NCI-H1436 treated with DMSO at 0.1 percent for 48 hours (cell line): ENCODE results near the gene MMP19.
"Not testable (repeated sequence)": the region's sequence is repeated elsewhere in the genome, so short reads cannot be mapped to it uniquely, and the experiment has no call there.

ENCODE experiments used
- DNase-seq: peaks from one replicate; lab custom pipeline; 2025; lab: John Stamatoyannopoulos, UW

MMP19 gene

DNA sequence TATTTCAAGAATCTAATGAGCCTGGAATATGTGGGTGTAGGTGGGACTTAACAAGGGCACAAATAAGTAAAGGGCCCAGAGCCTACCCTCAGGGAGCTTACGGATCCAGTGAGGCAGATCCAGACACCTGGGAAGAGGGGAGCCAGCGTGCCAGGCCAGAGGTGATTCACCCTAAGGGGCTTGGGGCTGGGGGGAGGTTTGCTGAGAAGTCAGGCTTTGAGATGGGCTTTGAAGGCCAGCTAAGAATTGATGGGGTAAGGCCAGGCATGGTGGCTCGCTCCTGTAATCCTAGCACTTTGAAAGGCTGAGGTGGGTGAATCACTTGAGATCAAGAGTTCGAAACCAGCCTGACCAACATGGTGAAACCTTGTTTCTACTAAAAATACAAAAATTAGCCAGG lies 695 bp upstream of the MMP19 start:
- DNase-seq: no peak

DNA sequence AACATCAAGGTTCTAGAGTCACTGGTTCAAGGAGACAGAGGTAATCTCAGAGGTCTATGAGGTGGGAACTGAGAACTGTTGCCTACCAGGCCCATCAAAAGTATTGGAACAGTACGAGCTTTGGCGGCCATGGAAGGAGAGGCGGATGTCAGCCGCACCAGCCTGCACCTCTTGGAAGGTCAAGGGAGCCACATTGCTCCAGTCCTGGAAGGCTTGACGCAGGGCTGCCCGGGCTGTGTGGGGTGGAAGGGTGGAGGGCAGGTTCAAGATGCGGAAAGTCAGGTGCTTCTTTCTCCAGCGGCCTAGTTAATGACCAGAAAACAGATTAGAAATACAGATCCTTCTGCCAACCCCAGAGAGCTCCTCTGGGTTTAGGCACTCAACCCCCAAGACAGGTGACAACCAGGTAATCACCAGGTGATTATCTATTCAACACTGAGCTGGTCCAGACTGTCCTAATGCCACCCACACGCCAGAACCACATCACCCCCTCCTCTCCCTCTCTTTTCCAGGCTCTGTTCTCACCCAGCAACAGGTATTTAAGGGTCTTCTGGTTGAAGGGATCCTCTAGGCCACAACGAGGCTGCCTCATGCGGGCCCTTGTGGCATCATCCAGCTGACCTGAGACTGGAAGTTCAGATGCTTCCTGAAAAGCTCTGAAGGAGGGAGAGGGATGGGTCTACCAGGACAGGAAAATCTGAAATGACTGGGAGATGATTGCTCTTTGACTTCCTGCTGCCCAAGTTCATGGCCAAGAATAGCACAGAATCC lies 2.0 kb downstream of the MMP19 start:
- no peak for DNase-seq

DNA sequence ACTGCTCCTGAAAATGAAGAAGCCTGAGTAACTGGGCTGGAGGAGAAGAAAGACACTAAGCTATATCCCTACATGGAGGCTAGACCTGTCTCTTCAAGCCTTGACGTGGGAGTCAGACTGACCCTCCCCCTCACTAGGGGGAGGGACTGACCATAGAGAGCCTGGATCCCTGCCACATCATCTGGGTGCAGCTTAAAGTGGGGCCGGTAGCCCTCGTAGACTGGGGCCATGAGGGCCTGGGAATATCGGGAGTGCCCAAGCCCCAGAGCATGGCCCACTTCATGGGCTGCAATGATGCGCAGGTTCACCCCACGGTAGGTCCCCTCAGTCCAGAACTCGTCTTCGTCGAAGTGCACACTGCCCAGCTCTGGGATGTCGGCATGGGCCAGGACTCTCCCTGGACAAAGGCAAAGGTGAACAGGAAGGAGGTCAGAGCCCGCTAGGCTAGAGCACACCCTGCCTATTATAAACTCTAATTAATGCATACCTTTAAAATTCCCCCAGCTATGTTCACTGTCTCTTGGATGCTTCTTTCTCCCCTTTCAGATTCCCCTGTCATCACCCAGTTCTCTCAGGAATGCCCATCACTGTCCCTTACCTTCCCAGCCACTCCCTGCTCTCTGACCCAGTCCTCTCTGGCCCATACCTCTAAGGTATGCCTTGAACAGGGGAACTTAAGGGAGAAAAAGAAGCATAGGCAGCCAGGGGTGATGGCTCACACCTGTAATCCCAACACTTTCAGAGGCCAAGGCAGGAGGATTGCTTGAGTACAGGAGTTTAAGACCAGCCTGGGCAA lies 3.2 kb downstream of the MMP19 start:
- DNase-seq: no peak

DNA sequence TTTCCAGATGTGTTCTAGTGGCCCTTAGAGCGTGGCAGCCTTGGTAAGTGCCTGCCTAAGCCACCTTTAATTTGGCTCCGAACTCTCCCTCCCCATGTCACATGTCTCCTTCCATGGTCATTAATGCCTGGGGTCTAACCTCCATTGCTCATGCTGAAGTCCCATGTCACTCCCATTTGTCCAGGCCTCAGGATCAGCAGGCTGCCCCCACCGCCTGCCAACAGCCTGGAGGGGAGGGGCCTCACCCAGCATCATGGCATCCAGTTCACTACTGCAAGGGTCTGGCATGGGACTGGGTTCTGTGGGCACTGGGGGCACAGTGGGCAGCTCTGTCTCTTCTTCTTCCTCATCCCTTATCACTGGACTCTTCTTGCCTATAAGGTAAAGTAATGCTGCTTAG lies 4.4 kb downstream of the MMP19 start:
- no peak for DNase-seq

DNA sequence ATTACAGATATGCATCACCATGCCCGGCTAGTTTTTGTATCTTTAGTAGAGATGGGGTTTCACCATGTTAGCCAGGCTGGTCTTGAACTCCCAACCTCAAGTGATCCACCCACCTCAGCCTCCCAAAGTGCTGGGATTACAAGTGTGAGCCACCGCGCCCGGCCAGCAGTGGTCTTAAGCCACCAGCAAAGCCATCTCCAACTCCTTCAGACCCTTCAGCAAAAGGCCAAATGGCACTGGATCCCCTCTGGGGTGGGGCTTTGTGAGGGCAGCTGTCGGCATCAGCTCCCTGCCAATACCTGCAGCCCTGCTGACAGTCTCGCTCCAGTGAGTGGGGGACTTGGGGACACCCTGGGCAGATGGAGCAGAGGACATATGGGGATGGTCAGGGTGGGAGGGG lies 8.3 kb downstream of the MMP19 start:
- DNase-seq: not testable (repeated sequence)

DNA sequence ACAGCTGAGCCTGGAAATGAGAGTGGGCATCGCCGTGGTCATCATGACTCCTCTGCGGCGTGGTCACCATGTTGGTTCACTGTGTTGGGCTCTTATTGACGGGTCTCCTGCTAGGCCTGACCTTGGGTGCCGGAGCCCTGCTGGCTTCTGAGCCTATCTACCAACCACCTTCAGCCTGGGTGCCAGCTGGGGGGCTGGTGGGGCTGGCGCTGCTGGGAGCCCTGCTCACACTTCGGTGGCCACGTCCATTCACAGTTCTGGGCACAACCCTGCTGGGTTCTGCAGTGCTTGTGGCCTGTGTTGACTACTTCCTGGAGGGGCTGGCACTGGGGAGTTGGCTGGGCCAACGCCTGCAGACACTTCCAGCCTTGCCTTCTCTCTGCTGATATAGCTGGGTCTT lies 9.7 kb downstream of the MMP19 start:
- no peak for DNase-seq

DNA sequence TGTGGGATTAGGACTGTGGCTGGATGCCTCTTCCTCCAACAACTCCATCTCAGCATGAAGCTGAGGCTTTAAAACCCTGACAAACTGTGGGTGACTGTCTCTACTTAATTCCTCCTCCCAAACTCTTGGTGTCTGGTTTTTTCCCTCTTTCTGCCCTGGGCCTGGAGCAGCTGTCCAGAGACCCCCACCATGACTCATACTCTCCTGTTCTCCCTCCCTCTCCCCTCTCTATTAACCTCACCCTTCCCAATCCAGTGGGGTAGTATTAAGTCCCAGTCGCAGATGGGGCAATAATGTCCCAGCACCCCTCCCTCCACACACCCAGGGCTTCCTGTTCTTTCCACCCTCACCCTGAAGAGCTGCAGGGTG lies 11.3 kb downstream of the MMP19 start:
- DNase-seq: no peak

DNA sequence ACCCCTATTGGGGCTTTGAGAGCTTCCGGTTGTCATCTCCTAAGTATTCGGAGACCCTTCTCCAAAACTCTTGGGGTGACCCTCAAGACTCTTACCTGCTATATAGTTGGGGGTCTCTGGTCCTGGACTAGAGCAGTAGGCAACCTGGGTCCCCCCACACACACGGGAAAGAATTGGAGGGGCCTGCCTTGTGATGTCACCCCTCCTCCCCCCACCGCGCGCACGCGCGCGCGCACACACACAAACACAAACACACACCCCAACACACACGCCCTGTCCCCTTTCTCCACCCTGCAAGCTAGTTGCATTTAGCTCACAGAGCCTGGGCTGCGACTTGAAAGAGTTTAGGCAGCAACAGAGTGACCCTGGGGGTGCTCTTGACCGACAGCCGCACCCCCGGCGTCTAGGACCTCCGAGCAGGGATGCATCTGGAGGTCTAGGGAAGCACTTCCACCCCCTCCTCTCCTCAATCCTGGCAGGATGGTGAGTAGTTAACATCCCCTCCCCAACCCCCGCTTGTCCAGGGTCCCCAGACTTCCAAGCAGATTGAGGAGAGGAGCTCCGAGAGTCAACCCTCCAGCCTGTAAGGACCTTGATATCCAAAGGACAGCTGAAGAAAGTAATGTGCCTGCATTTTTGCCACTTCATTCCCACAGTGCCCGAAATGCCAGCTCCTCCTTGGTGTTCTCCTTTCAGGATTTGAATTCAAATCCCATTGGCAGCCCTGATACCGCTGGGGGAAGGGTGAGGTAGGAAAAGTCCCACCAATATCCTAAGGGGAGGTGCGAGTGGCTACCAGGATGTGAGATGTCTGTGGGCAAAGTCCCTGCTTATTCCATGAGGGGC lies 11.9 kb downstream of the MMP19 start:
- no peak for DNase-seq

DNA sequence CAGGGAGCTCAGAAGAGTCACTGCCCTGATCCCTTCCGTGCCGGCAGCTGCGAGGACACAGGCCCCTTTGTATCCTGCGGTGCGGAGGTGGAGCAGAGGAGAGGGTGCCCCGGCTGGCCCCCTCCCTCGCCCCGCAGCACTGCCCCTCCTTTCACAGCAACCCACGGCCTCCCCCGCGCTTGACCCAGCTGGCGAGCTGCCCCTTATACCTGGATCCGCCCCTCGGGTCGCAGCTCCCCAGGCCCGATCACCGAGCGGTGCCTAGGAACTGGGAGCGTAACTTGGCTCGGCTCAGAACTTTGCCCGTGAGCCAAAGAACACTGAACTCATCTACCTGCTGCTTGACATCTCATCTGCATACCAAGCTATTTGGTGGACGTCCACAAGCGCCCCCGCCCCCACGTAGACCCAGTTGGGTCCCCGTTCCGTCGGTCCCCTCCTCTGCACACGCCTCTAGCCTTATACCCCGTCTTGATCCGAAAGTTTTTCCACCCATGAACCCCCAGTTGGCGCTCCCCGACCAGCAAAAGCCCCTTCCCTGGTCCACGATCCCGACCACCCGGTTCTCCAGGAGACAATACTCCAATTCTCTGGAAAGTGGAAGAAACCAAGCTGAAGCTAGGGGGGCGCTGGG lies 12.7 kb downstream of the MMP19 start:
- DNase-seq: no peak

DNA sequence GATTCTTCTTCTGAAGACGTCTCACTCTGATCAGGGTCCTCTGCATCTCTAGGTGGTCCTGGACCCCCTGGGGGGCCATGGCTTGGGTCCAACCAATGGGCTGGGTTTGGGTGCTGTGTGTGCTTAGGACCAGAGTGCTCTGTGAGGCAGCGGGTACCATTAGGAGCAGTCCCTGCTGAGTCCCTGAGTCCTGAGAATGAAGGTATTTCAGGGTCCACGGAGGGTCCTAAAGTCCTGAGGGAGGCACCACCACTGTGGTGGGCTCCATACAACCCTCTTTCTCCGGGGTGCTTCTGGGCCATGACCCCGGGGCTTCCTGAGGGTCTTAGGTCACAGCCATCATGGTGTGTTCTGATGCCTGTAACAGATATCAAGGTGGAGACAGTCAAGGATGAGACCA lies 14.4 kb downstream of the MMP19 start:
- DNase-seq: no peak

DNA sequence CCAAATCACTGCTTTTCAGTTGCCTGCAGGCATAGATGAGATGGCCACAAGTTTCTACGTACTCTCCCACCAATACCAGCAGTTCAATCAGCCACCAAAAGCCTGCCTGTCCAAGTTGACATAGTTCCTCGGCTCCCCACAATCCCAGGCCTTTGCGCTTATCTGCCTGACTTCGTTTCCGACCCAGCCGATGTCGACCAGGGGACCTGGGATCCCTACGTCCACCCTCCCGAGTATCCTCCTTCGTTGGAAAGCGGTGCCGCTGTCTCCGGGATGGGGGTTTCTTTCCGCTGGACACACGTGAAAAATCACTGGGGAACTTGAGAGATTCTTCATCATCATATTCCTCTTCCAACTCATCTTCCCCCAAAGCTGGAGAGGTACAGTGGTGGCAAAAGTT lies 14.9 kb downstream of the MMP19 start:
- no peak for DNase-seq

DNA sequence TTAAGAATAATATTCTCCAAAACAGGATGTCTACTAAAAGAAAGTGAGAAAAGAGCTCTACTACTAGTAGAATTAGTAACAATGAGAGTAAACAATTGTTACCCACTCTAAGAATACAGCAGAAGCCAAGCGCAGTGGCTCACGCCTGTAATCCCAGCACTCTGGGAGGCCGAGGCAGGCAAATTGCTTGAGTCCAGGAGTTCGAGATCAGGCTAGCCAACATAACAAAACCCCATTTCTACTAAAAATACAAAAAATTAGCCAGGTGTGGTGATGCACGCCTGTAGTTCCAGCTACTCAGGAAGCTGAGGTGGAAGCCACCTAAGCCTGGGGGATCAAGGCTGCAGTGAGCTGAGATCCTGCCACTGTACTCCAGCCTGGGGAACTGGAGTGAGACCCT lies 18.0 kb downstream of the MMP19 start:
- no peak for DNase-seq

DNA sequence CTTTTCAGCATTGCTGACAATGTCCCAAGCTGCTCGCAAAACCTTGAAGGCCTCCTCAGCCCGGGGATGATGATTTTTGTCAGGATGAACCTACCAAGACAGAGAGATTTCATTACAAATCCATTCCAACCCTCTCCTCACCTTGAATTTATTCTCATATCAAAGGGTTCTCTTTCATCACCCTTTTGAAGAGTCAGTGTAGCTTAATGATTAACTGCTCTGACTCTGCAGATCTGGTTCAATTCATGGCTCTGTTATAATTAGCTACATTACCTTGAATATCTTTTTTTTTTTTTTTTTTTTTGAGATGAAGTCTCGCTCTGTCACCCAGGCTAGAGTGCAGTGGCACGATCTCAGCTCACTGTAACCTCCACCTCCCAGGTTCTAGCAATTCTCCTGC lies 19.3 kb downstream of the MMP19 start:
- DNase-seq: no peak

DNA sequence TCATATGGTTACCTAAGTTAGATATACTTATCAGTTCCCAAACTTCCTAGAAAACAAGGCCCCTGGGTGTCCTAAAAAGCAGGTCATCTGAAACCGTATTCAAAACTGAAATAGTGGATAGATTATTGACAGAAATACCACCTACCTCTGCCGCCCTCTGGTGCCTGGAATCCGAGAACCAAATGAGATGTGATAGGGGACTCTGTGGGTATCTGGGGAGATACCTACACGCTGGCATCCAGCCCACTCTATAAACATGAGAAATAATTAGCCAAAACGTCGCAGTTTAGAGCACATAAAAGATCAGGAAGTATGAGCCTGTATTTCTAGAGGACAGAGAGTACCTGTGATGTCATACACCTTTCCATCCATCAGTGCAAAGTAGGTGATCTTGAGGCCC lies 20.5 kb downstream of the MMP19 start:
- no peak for DNase-seq

DNA sequence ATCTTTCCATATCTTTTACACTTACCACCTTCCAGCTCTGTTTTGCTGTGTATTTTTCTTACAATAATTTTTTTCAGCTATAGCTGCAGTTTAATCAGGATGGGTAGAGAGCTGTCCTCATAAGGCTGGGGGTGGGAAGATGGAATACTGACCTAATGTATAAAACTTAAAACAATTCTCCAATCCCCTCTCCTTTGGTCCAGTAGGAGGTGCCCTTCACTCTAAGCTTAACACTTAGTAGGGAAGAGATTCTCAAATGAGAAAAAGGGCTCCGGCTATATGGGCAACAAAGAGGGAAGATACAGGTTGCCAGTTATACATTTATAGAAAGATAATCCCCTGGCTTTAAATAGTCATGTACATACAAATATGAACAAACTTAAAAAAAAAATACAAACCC lies 22.1 kb downstream of the MMP19 start:
- DNase-seq: no peak

DNA sequence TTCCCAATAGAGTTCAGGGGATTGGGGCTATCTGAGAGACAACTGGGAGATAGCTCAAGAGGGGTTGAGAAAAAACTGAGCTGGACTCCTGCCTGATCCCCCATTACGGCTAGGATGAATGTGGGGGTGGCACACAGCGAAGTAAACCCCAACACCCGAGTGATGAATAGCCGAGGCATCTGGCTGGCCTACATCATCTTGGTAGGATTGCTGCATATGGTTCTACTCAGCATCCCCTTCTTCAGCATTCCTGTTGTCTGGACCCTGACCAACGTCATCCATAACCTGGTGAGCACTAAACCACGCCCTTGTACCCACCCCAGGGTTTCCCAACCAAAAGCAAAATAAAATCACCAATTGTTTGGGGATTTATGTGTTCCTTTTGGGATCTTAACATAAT lies 23.9 kb downstream of the MMP19 start:
- DNase-seq: no peak

DNA sequence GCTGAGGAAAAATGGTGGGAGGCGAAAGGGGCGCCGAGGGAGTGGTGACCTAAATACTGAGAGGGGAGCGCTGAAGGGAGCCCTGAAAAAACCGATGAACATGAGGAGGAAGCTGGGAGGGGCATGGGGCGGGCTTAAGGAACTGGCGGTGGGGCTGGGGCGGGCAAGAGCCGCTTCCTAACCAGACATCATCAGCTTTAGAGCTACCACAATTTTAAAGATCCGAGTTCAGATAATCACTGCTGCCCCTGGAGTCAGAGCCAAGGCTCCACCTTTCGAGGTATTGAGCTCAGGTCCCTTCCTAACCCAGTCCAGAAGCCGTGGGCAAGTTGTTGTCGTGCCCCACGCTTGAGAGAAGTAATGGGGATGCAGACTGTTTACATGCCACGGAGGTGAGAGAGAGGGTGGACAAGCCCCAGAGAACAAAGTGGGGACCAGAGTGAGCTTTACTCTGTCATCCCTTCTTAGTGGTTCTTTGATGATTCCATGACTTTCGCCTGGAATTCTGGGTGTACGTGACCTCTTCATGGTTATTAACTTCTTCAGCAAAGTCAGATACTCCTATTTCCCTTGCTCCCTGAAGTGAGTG lies 24.5 kb downstream of the MMP19 start:
- DNase-seq: no peak

DNA sequence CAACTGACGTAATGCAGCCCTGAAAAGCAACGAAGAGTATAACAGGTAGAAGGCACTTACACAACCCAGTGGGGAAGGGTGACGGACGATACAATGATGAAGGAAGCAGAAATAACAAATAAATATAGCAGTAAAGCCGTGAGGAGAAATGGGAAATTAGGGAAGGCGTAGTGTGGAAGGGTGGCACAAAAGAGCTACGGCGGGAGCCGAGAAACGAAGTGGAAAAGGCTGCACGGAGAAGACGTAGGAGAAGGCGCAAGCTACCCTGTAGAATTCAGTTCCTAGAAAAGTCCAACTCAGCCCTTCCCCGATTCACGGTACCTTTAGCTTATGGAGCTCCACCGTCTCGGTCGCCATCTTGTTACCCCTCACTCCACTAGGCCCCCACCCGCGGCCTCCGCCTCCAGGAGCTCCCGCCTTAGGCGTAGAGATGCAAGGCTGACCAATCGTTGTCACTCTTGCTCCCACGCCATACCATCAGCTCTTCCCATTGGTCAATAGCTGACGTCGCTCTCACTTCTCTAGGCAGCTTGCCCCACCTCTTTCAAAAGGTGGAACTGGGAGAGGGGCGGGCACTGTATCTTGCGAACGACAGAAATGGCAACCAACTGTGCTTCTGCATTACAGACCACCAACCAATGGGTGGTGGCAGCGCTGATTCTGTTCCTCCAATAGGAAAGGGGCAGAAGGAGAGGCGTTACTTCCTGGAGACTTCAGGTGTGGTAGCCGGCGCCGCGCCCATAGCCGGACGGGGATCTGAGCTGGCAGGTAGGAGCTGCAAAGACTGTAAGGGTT lies 25.2 kb downstream of the MMP19 start, which contains the start of the genes ORMDL2 and SARNP:
Gene ORMDL2 (plus strand): TSS at position 697 of the 795 bp plus-strand sequence. CDS start 959 bp downstream, outside the sequence.
Gene SARNP (minus strand): TSS at position 380 of the 795 bp plus-strand sequence. CDS start 23 bp downstream, at position 357.
- peak; percentile 99 for DNase-seq

DNA sequence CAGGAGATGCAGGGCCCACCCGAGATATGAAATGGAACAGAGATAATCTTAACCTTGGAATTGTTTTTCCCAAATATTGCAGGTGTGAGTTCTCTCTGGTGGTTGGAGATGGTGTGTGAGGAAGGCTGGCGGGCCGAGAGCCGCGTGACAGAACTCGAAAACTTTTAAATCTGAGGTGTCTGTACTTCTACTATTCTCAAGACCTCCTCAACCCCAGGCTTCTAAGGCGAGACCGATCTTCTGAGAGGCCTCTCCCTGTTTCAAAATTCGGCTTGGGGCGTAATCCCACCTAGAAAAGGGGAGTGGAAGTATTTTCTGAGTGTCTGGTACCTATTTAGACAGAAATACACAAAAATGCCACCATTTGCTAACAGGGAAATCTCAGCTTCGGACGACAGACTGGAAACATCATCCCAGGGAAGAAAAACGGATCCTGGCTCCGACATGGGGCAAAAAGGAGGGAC lies 25.8 kb downstream of the MMP19 start:
- no peak for DNase-seq

DNA sequence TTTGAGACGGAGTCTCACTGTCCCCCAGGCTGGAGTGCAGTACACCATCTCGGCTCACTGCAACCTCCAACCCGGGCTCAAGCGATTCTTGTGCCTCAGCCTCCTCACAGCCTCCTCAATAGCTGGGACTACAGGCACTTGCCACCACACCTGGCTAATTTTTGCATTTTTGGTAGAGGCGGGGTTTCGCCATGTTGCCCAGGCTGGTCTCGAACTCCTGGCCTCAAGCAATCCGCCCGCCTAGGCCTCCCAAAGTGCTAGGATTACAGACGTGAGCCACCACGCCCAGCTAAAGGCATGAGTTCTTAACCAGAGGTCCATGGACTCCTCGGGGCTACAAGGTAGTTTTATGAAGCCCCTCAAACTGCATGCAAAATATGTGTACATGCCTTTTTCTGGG lies 27.3 kb downstream of the MMP19 start:
- no peak for DNase-seq

DNA sequence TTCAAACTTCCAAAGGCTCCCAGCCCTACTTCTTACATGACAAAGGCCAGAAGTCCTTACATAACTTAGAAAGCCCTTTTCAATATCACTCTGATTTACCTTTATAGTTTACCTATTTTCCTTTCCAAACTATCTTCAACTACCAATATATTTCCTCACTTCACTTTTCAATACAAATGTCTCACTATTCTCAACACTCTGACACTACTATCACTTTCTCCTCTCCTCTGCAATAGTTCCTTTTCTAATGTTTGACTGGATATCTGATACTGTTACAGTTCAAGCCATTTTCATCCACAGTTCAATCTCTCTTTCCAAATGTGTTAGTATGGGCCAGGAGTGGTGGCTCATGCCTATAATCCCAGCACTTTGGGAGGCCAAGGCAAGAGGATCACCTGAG lies 28.5 kb downstream of the MMP19 start:
- no peak for DNase-seq
